Mucosa of descending colon (tissue), 3 donors: ENCODE results near the gene EHD3. TPM values are rescaled to one million over a fixed set of nuclear protein-coding genes. Genes with fewer than 3 reads are reported as not detected.

Experiments used
- ATAC-seq: fragments of 200-7000 bp; cut with Tn5 transposase; one replicate; pipeline ENCODE4 v1.9.1; 2020; ENCODE audit warnings: mild to moderate bottlenecking, moderate library complexity
- DNase-seq, 3 donors: peaks; one replicate each; pipeline ENCODE4 v3.0.0-alpha.2; 2020
- H3K36me3 ChIP-seq: fragments of 200-600 bp; one replicate; pipeline ENCODE4 v1.8.0; 2021; ENCODE audit warnings: low read depth, mild to moderate bottlenecking
- H3K4me1 ChIP-seq: fragments of 200-600 bp; one replicate; pipeline ENCODE4 v1.8.0; 2021; ENCODE audit warnings: low read depth, mild to moderate bottlenecking
- H3K4me3 ChIP-seq: fragments of 200-600 bp; one replicate; pipeline ENCODE4 v1.8.0; 2021; ENCODE audit warnings: mild to moderate bottlenecking
- H3K9me3 ChIP-seq: fragments of 200-600 bp; one replicate; pipeline ENCODE4 v1.8.0; 2021; ENCODE audit warnings: mild to moderate bottlenecking
- CTCF ChIP-seq: fragments of 200-600 bp; IDR thresholded peaks from one replicate; pipeline ENCODE4 v1.8.0; 2022; ENCODE audit warnings: antibody characterized with exemption, mild to moderate bottlenecking
- intact Hi-C, 2 donors: fragments of 100-400 bp; cut with DNase I in 1 of 2; cut with micrococcal nuclease in 1 of 2; formaldehyde crosslinking; loops; one replicate each; pipeline versions ENCODE4 v1.11.0 to v1.11.1; 2022; cut with DNase I, micrococcal nuclease
- total RNA-seq, 3 donors: library from RNA; stranded (reverse); fragmentation: NEBNext Ultra II Directional in 2 of 3; extraction: Animal tissue kit (Norgen Biotek cat#: 25700) in 2 of 3; gene quantifications; one replicate each; pipeline versions ENCODE4 v1.2.1 to v1.2.4, GENCODE V29; 2021 to 2023
- donor health status: DM: no; HTN: no; CAD: no; lungs with moderate emphysema.
- donor health status: DM: no; HTN: no; CAD: no.
- donor health status: DM: no; HTN: yes; CAD: no.

The EHD3 gene
- total RNA-seq, 3 donors from 2014 or later = 0.87 to 4.4 (median 1.9) TPM

GRCh38 chr2:31253356-31254131 lies 19.6 kb downstream of the EHD3 start:
- Histone ChIP-seq H3K4me1 (no peaks in the 10 kb centered on the region), H3K9me3 (no peaks in the 10 kb centered on the region), H3K36me3 (no peaks in the 10 kb centered on the region), H3K4me3 (no peak overlapping the region)
- DNase-seq (peak in 1 of 3 donors; percentile 13), ATAC-seq (peak; percentile 26)
- intact Hi-C loops = no loop called here
- no peak for TF ChIP-seq CTCF

- no peak for DNase-seq
- H3K4me3 ChIP-seq = no peak overlapping the region
- no peak for TF ChIP-seq CTCF
- ATAC-seq = no peak
- H3K36me3 ChIP-seq = no peaks in the 10 kb centered on the region
- intact Hi-C loops = no loop called here
- H3K4me1 ChIP-seq = no peaks in the 10 kb centered on the region
- no peaks in the 10 kb centered on the region for H3K9me3 ChIP-seq
Measured at GRCh38 chr2:31254237-31255203, 20.6 kb downstream of the EHD3 start.

- no peaks in the 10 kb centered on the region for H3K36me3 ChIP-seq
- no peaks in the 10 kb centered on the region for H3K9me3 ChIP-seq
- TF ChIP-seq CTCF = no peak
- no peak overlapping the region for H3K4me3 ChIP-seq
- ATAC-seq = peak; percentile 75
- H3K4me1 ChIP-seq = no peaks in the 10 kb centered on the region
- DNase-seq = no peak
- intact Hi-C loops = no loop called here
Measured at GRCh38 chr2:31255911-31256571, 22.1 kb downstream of the EHD3 start.

GRCh38 chr2:31256611-31257382 lies 22.8 kb downstream of the EHD3 start:
- intact Hi-C loops = no loop called here
- Histone ChIP-seq H3K4me1 (no peaks in the 10 kb centered on the region), H3K36me3 (no peaks in the 10 kb centered on the region), H3K9me3 (no peaks in the 10 kb centered on the region), H3K4me3 (no peak overlapping the region)
- DNase-seq (no peak), ATAC-seq (peak; percentile 13)
- TF ChIP-seq CTCF = no peak

GRCh38 chr2:31258351-31258750 lies 24.4 kb downstream of the EHD3 start:
- H3K36me3 ChIP-seq = no peaks in the 10 kb centered on the region
- H3K4me3 ChIP-seq = no peak overlapping the region
- no peaks in the 10 kb centered on the region for H3K4me1 ChIP-seq
- H3K9me3 ChIP-seq = no peaks in the 10 kb centered on the region
- ATAC-seq (peak; percentile 12), DNase-seq (no peak)
- no peak for TF ChIP-seq CTCF
- intact Hi-C loops = no loop called here
